Activated naive CD8-positive, alpha-beta T cell treated with anti-CD3 and anti-CD28 coated beads, Interleukin-2, amount 10 ng/mL, durations not matched to agents 7 days and 5 days (primary cell): ENCODE data around the gene HPGDS. TPM values are rescaled to one million over a fixed set of nuclear protein-coding genes. Genes with fewer than 3 reads are reported as not detected.
"Not testable (repeated sequence)": the region's sequence is repeated elsewhere in the genome, so short reads cannot be mapped to it uniquely, and the experiment has no call there.

Experiments
- ATAC-seq: fragments of 150-1000 bp; cut with Tn5 transposase; one replicate; pipeline ENCODE4 v1.10.0; 2021; ENCODE audit warnings: low read depth, moderate library complexity
- POLR2A ChIA-PET: fragments of 350-600 bp; sonication (Branson Sonifier 250); formaldehyde crosslinking; loops from one replicate; lab custom pipeline; 2021; ENCODE audit warnings: antibody characterized with exemption; lab: Charles Lee
- DNase-seq: peaks from one replicate; pipeline ENCODE4 v3.0.0; 2021
- H3K27ac Mint-ChIP-seq: one replicate; pipeline ENCODE4 v1.8.0; 2022; ENCODE audit warnings: mild to moderate bottlenecking, mixed read lengths
- H3K27me3 Mint-ChIP-seq: one replicate; pipeline ENCODE4 v1.8.0; 2022; ENCODE audit warnings: mild to moderate bottlenecking, moderate library complexity, mixed read lengths
- H3K36me3 Mint-ChIP-seq: one replicate; pipeline ENCODE4 v1.8.0; 2021; ENCODE audit warnings: mild to moderate bottlenecking, mixed read lengths
- H3K4me1 Mint-ChIP-seq: one replicate; pipeline ENCODE4 v1.8.0; 2021; ENCODE audit warnings: mixed read lengths
- H3K4me3 Mint-ChIP-seq: one replicate; pipeline ENCODE4 v1.8.0; 2022; ENCODE audit warnings: mild to moderate bottlenecking, moderate library complexity, mixed read lengths
- H3K9me3 Mint-ChIP-seq: one replicate; pipeline ENCODE4 v1.8.0; 2021; ENCODE audit warnings: mixed read lengths
- total RNA-seq, 2 experiments: library from RNA; stranded (reverse); gene quantifications; one replicate each; pipeline ENCODE4 v1.2.3, GENCODE V29; 2021

HPGDS gene
- not detected for total RNA-seq

DNA sequence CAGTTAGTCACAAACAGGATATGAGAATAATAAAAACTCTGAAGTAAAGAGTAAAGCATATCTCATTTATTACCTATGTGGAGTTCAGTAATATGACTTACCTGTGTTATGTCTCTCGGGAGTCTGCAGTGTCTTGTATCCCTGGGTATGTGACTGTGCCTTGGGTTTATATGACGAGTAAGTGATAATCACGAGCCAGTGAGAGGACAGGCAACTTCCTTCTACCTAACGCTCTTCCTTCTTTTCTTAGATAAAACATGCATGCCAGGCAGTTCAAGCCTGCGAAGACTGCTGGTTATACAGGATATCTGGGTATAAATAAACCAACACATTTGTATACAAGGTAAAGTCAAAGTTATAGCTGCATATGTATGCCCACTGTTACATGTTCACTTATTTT, at the start of gene HPGDS:
Gene HPGDS, minus strand, starts transcription at position 143 of the 400 bp plus-strand sequence. CDS start 8,207 bp downstream, outside the sequence.
- DNase-seq, result no peak
- H3K36me3 Mint-ChIP-seq, result no peaks in the 10 kb centered on the region
- no peaks in the 10 kb centered on the region for H3K9me3 Mint-ChIP-seq
- ATAC-seq, result no peak
- POLR2A ChIA-PET, result no interaction called here
- H3K4me3 Mint-ChIP-seq, result no peak within 1 kb of the TSS
- no peak within 1 kb of the TSS for H3K27ac Mint-ChIP-seq
- no peaks in the 10 kb centered on the region for H3K27me3 Mint-ChIP-seq
- H3K4me1 Mint-ChIP-seq, result peaks cover 24% of the 10 kb centered on the region

DNA sequence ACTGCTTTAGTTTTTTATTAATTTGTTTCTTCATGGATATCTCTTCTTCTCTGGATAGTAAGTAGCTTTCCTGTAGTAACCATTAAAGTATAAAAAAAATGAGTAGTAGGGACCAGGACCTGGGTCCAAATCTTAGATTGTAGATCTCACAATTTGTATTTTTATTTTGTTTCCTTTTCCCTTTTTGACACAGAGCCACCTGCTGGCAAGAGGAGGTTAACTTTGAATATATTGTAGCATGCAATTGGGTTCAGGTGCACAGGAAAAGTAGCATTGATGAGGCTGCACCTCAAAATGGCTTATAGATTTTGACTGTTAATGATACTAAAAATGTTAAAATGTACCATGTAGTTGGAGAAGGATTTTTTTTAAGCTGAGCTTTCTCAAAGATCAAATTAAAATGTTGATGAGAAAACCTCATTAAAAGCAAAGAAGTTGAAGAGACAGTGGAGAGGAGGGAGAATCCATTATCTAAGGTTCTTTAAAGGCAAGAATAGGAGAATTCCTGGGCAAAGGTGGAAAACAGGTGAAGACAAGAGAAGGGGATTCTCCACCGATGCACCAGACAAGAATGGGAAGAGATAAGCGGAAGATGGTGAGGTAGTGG, 48.3 kb upstream of the HPGDS start:
- H3K27ac Mint-ChIP-seq, result no peak overlapping the region
- H3K4me3 Mint-ChIP-seq, result no peak overlapping the region
- no peaks in the 10 kb centered on the region for H3K36me3 Mint-ChIP-seq
- DNase-seq (no peak), ATAC-seq (no peak)
- POLR2A ChIA-PET, result no interaction called here
- peaks cover 20% of the 10 kb centered on the region for H3K27me3 Mint-ChIP-seq
- no peaks in the 10 kb centered on the region for H3K4me1 Mint-ChIP-seq
- H3K9me3 Mint-ChIP-seq, result no peaks in the 10 kb centered on the region

DNA sequence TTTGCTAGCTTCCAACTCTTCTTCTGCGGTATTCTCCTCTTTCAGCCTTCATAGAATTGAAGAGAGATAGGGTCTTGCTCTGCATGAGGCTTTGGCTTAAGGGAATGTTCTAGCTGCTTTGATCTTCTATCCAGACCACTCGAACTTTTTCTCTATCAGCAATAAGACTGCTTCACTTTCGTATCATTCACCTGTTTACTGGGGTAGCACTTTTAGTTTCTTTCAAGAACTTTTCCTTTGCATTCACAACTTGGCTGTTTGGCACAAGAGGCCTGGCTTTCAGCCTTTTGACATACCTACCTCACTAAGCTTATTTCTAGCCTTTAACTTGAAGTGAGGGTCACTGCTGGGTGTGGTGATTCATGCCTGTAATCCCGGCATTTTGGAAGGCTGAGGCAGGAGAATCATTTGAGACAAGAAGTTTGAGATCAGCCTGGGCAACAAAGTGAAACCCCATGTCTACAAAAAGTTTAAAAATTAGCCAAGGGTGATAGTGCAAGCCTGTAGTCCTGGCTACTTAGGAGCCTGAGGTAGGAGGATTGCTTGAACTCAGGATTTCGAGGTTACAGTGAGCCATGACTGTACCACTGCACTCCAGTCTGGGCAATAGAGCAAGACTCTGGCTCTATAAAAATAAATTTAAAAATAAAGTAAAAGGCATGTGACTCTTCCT, 47.1 kb upstream of the HPGDS start:
- Mint-ChIP-seq H3K27me3 (peaks cover 20% of the 10 kb centered on the region), H3K27ac (no peak overlapping the region), H3K4me3 (no peak overlapping the region), H3K36me3 (no peaks in the 10 kb centered on the region), H3K9me3 (no peaks in the 10 kb centered on the region), H3K4me1 (no peaks in the 10 kb centered on the region)
- POLR2A ChIA-PET, result no interaction called here
- DNase-seq (no peak), ATAC-seq (no peak)

DNA sequence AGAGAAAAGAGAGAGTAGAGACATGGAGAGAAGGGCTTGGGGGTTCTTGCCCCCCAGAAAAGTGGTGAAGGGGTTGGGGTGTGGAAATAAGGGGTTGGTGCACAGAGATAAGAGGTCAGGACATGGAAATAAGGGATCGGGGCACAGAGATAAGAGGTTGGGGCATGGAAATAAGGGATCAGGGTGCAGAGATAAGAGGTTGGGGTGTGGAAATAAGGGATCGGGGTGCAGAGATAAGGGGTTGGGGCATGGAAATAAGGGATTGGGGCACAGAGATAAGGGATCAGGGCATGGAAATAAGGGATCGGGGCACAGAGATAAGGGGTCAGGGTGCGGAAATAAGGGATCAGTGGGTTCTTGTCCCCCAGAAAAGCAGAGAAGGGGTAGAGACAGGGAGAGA, 45.3 kb upstream of the HPGDS start:
- H3K4me1 Mint-ChIP-seq, H3K27me3 Mint-ChIP-seq, DNase-seq, POLR2A ChIA-PET, H3K4me3 Mint-ChIP-seq, ATAC-seq, H3K27ac Mint-ChIP-seq, H3K9me3 Mint-ChIP-seq, H3K36me3 Mint-ChIP-seq: not testable (repeated sequence)

DNA sequence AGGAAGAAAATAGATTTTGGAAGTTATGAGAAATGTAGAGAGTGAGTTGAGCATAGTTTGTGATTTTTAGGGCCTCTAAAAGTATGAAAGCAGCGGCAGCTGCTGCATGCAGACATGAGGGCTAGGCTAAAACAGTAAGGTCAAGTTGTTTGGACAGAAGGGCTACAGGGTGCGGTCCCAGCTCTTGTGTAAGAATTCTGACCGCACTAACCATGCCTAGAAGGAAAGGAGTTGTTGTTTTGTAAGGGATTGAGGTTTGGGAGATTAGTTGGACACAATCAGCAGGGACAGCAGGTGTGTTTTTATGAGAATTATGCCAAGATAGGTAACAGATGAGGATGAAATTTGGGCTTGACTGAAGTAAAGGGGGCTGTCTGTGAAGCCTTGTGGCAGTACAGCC, 42.8 kb upstream of the HPGDS start:
- H3K4me1 Mint-ChIP-seq, ATAC-seq, H3K27me3 Mint-ChIP-seq, H3K36me3 Mint-ChIP-seq, H3K9me3 Mint-ChIP-seq, H3K27ac Mint-ChIP-seq, DNase-seq, POLR2A ChIA-PET, H3K4me3 Mint-ChIP-seq: not testable (repeated sequence)

DNA sequence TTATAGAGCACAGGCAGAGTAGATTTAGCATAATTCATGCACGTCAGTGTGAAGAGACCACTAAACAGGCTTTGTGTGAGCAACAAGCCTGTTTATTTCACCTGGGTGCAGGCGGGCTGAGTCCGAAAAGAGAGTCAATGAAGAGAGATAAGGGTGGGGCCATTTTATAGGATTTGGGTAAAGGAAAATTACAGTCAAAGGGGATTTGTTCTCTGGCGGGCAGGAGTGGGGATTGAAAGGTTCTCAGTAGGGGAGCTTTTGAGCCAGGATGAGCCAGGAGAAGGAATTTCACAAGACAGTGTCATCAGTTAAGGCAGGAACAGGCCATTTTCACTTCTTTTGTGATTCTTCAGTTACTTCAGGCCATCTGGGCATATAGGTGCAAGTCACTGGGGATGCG, 40.3 kb upstream of the HPGDS start:
- H3K27ac Mint-ChIP-seq, DNase-seq, H3K4me1 Mint-ChIP-seq, H3K27me3 Mint-ChIP-seq, H3K36me3 Mint-ChIP-seq, POLR2A ChIA-PET, H3K4me3 Mint-ChIP-seq, H3K9me3 Mint-ChIP-seq, ATAC-seq: not testable (repeated sequence)

DNA sequence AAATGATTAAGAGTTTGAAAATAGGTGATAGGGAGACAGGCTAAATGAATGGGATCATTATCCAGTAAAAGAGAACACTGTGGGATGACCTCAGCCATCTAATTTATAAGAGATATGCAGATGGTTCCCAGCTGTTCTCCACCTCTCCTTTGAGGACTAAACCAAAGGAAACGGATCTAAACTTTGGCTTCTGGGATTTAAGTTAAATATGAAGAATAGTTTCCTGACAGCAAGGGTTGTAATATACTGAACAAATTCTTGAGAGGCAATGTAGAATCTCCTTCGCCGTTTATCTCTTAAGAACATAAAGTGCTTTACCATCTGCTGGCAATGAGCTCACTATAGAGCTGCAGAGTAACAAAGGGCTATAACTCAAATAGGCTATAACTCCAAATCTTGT, 35.4 kb upstream of the HPGDS start:
- no peaks in the 10 kb centered on the region for H3K9me3 Mint-ChIP-seq
- H3K4me1 Mint-ChIP-seq, result no peaks in the 10 kb centered on the region
- H3K36me3 Mint-ChIP-seq, result no peaks in the 10 kb centered on the region
- no peak for ATAC-seq
- DNase-seq, result no peak
- H3K27ac Mint-ChIP-seq, result no peak overlapping the region
- peaks cover 15% of the 10 kb centered on the region for H3K27me3 Mint-ChIP-seq
- POLR2A ChIA-PET, result no interaction called here
- no peak overlapping the region for H3K4me3 Mint-ChIP-seq

DNA sequence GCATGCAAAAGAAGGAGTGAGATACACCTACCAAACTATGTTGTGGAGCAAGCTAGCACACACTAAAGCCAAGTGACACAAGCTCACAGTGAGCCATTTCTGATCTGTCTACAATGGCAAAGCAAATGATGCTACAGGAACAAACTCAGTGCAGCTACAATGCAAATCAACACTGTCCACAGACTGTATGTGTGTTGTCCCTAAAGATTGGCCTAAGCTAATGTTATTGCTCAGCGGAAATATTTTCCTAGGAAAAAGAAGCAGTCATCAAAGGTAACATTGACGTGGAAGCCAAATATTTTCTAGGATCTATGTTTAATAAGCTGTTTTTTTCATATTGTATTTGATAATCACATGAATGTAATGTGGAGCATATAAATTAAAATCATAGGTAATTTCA, 34.7 kb upstream of the HPGDS start:
- Mint-ChIP-seq H3K27me3 (peaks cover 15% of the 10 kb centered on the region), H3K27ac (no peak overlapping the region), H3K4me1 (no peaks in the 10 kb centered on the region), H3K4me3 (no peak overlapping the region), H3K36me3 (no peaks in the 10 kb centered on the region), H3K9me3 (no peaks in the 10 kb centered on the region)
- DNase-seq (no peak), ATAC-seq (no peak)
- POLR2A ChIA-PET, result no interaction called here

DNA sequence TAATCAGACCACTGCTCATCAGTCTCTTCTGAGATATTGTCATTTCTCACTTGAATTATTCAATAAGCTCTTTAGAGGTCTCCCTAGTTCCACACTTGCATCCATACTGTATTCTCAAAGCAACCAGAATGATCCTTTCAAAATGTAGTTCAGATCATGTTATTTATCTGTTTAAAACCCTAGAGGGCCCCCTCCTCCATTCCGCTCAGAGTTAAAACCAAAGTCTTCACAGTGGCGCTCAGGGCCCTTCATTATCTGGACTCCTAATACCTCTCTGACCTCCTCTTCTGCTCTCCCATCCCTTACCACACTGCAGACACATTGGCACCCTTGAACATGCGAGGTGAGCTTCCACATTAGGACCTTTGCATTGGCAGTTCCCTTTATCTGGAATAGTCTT, 32.7 kb upstream of the HPGDS start:
- Mint-ChIP-seq H3K27me3 (peaks cover 13% of the 10 kb centered on the region), H3K36me3 (no peaks in the 10 kb centered on the region), H3K27ac (no peak overlapping the region), H3K4me1 (no peaks in the 10 kb centered on the region), H3K9me3 (no peaks in the 10 kb centered on the region), H3K4me3 (no peak overlapping the region)
- POLR2A ChIA-PET, result no interaction called here
- ATAC-seq (no peak), DNase-seq (no peak)

DNA sequence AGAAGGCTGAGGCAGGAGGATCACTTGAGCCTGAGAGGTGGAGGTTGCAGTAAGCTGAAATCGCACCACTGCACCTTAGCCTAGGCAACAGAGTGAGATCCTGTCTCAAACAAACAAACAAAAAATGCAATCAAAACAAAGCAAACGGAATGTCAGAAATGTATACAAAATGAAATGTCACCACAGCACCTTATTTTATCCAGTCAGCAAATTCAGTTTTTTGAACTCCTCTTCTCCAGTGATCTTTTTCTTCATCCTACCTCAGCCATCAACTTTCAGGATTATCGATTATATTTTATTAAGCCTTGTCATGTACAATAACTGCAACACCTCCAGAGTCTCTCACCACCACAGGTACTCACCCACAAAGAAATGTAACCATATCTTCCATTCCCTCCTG, 31.1 kb upstream of the HPGDS start:
- Mint-ChIP-seq H3K36me3 (no peaks in the 10 kb centered on the region), H3K4me3 (no peak overlapping the region), H3K27me3 (peaks cover 10% of the 10 kb centered on the region), H3K4me1 (no peaks in the 10 kb centered on the region), H3K27ac (no peak overlapping the region), H3K9me3 (no peaks in the 10 kb centered on the region)
- DNase-seq (no peak), ATAC-seq (no peak)
- POLR2A ChIA-PET, result no interaction called here

DNA sequence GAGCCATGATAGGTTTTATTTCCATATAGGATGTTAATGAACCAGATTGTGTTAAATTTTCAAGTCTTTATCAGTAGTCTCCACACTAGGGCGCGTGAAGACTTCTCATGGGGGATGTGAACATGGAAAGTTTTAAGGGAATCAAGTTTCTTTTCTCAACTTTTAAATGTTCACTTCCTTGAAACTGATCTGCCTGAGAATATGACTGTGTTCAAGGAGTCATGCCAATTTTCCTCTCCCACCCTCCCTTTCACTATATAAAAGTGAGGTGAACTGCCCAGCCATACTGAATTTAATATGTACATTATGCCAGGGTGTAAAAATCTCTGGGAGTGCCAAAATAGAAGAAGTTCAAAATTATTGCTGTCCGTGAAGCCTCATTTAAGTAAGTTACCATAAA, 30.4 kb upstream of the HPGDS start:
- Mint-ChIP-seq H3K4me1 (no peaks in the 10 kb centered on the region), H3K27me3 (peaks cover 7% of the 10 kb centered on the region), H3K4me3 (no peak overlapping the region), H3K9me3 (no peaks in the 10 kb centered on the region), H3K36me3 (no peaks in the 10 kb centered on the region), H3K27ac (no peak overlapping the region)
- DNase-seq, result no peak
- no peak for ATAC-seq
- POLR2A ChIA-PET, result no interaction called here

DNA sequence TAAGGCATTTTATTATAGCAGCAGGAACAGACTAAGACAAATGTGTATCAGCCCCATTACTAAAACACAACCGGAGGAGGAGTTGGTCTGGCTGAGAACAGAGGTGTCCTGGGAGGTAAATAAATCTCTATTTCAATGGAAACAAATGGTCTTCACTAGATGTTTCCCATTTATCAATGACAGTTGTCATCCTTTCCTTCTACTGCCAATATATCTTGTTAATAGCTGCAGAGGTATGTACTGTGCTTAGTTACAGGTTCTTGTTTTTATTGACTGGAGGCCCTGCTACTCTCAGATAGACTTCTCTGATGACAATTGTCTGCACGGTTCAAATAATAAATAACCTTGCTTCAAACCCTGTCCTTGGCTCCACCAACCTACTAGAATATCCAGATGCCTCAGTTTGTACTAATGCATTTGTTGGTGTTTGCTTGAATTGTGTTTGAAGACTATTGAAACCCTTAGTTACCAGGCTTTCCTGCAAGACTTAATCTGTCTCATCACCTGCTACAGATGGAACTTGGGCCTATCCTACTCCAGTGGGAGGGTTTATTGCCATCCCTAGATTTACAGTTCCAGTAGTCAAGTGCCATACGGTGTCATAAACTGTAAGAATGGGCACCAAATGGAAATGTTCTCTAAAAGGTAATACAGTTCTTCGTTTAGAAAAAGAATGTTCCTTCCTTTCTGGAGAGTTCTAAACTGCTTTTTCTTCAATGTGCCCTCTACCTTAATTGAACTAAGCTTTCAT, 29.8 kb upstream of the HPGDS start:
- no peak for ATAC-seq
- Mint-ChIP-seq H3K27ac (no peak overlapping the region), H3K9me3 (no peaks in the 10 kb centered on the region), H3K27me3 (peaks cover 3% of the 10 kb centered on the region), H3K36me3 (no peaks in the 10 kb centered on the region), H3K4me1 (no peaks in the 10 kb centered on the region), H3K4me3 (no peak overlapping the region)
- POLR2A ChIA-PET, result no interaction called here
- no peak for DNase-seq

DNA sequence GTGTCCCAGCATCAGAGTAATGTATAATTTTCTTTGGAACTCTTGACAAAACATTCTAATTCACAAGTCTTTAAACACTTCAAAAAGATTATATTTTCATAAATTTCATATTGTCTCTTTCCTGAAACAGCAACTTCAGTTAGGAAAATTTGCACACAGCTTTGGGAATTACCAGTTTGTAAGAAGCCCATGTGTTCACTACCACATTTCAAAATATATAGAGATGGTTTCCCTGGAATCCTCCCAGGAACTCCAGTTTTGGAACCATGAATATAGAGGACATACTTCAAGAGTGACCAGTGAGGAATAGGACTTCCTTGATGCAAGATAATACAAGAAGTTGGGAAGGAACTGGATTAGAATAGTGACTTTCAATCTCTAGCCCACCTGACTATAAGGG, 28.7 kb upstream of the HPGDS start:
- Mint-ChIP-seq H3K27me3 (peaks cover 6% of the 10 kb centered on the region), H3K36me3 (peaks cover 1% of the 10 kb centered on the region), H3K4me3 (no peak overlapping the region), H3K4me1 (no peaks in the 10 kb centered on the region), H3K27ac (no peak overlapping the region), H3K9me3 (no peaks in the 10 kb centered on the region)
- ATAC-seq (no peak), DNase-seq (no peak)
- POLR2A ChIA-PET, result no interaction called here
